Stimulated activated CD8-positive, alpha-beta memory T cell treated with anti-CD3 and anti-CD28 coated beads, Interleukin-7, amount 100 ng/mL, for 48 hours (primary cell): ENCODE data around the gene NUP210.
"Not testable (repeated sequence)": the region's sequence is repeated elsewhere in the genome, so short reads cannot be mapped to it uniquely, and the experiment has no call there.

ENCODE experiments used
- DNase-seq, 2 donors: peaks; one replicate each; pipeline ENCODE4 v3.0.0-alpha.2; 2020; ENCODE audit warnings: low read depth in 1 of 2; ENCODE audit errors: extremely low read depth in 1 of 2

The NUP210 gene

DNA sequence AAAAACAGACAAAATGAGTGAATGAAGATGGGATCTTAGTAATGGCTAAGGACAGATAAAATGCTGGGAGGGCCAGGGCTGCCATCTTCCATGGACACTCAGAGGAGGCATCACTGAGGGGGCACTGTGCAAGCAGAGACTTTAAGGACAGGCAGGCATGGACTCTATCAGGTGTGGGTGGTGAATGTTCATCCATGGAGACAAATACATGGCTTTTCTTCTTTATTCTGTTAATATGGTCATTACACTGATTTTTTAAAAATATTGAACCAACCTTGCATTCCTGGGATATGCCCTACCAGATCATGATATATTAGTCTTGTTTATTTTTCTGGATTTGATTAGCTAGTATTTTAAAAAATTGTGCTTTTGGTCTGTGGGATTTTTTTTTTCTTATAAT lies 12.2 kb downstream of the NUP210 start:
- no peak for DNase-seq

DNA sequence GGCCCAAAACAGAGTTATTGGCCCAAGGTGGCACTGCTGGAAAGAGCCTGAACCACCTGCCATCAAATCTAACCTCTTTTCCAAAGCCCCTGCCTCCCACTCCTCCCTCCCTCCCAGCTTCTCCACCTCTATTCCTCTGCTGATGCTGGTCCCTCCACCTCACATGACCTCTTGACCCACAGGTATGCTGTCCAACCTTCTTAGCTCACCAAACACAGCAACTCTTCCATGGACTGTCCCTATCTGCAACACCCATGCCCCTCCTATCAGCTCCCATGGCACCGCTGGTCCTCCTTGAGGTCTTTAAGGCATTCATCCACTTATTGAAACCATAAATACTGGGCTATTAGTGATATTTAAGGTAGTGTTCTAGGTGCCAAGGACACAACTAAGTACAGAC lies 12.6 kb downstream of the NUP210 start:
- no peak for DNase-seq

DNA sequence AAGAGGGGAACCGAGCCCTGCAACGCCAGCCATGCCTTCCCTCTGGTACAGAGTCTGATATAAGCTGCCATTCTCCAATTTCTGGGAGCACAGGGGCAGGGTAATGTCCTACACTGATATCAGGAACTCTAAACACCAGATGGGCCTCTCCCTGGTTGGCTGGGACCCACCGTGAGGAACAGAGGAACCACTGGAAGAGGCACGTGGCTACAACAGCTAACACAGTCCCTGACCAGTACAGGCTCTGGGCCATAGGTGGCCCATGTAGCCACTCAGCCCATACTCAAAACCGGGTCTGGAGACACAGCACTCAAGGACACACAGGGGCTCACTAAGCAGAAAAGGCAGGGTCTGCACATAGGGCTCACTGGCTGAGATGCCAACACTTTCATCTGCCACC lies 13.9 kb downstream of the NUP210 start:
- no peak for DNase-seq

DNA sequence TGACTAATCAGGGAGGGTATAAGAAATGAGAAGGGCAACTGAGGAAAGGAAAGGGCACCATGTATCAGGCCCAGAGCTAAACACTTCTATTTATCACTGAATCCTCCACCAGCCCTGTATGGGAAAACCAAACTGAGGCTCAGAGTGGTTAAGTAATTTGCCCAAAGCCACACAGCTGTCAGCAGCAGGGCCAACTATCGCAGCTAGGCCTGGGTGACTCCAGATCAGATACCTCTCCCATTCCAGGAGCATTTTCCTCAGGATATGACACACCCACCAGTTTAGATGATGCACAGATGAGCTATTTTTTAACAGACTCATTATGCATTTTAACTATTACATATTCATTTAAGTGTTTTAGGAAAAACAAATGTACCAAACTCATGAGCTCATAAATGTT lies 14.5 kb downstream of the NUP210 start:
- no peak for DNase-seq

DNA sequence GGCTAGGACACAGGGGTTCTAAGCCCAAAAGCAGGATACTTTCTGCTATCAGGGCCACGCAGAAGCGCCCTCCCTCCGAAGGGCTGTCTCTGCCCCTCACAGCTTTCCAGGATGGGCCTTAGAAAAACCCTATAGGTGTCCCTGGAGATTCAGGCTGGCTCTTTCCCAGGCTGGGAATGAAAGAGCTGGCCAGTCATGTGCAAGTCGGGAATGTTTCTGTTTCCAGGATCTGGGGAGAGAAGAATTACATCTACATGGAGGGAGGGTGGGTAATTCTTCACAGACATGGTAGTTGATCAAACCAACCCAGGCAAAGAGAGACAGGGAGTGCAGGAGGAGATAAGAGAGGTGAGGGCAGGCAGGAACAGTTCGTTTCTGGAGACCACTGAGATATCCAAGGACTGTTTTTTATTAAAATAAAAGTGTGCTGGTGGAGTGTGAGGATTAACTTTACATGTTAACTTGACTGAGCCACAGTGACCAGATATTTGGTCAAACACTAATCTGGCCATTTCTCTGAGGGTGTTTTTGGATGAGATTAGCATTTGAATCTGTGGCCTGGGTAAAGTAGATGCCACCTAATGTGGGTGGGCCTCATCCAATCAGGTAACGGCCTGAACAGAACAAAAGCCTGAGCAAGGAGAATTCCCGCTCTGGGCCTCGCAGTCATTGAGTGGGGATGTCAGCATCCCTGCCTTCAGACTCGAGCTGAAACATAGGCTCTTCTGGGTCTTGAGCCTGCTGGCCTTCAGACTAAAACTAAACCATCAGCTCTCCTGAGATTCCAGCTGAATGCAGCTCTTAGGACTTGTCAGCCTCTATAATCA lies 15.3 kb downstream of the NUP210 start:
- no peak for DNase-seq

DNA sequence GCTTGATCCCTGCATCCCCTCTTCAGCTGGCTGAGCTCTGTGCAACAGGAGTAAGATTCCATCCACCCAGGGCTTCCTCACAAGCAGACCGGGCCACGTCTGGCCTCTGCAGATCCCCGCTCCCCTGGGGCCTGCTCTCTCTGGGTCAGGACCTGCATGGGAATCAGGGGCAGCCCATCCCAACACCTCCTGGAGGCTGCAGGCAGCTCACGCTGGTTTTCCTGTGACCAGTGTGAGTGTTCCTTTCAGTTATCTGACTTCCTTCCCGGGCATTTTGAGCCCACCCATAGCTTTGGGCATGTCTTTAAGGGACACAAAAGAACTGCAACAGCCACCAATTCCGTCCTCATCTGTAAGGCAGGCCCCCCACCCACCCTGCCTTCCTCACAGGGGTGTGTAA lies 16.3 kb downstream of the NUP210 start:
- DNase-seq = no peak

DNA sequence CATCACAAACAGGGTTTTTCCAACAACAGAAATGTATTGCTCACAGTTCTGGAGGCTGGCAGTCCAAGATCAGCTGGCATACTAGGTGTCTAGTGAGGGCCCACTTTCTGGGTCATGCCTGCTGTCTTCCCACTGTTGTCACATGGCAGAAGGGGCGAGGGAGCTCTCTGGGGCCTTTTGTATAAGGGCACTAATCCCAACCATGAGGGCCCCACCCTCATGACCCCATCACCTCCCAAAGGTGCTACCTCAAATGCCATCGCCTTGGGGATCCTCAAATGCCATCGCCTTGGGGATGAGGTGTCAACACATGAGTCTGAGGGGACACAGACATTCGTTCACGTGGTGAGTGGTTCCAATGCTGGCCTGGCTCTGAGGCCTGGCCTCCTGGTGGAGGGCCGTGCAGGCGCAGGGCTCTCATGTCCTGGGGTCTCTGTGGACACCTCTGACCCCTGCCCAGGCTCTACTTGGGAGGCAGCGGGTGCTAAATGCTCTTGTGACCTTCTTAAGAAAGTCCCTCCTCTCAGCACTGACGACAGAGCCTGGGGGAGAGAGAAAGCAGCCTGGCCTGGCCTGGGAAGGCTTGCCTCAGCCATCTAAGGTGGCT lies 16.8 kb downstream of the NUP210 start:
- no peak for DNase-seq

DNA sequence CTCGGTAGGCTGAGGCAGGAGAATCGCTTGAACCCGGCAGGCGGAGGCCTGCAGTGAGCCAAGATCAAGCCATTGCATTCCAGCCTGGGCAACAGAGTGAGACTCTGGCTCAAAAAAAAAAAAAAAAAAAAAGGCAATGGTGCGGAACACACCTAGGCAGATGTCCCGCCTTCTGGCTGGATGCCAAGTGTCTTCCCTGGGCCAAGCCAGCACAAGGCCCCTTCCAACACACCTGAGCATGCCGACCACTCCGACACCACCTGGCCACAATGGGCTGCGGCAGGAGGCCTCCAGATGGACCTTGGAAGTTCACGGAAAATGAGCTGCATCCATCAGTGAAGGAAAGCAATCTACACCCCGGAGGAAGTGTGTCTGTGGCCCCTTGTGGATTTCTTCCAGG lies 19.0 kb downstream of the NUP210 start:
- DNase-seq = no peak

DNA sequence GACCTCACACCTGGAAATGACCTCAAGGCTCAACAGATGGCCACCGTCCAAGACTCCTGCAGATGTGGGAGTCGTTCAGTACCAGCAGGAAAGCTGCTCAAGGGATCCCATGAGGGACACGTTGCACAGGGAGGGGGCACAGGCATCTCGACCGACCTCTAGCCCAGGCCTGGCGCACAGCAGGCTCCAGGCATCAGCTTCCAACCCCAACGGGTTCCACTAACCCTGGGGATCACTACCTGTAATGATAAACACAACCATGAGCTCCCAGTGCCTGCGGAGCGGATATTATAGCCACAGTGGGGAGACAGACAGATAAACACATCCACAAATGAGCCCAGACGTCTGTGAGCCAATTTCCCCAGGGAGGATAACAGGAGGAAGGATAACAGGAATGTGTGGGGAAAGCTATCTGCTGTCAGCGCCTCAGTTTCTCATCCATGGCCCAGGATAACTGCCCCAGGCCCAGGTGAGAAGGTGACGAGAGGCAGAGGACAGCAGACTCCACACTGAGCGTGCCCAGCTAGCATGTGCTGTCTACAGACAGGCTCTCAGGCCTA lies 19.9 kb downstream of the NUP210 start:
- no peak for DNase-seq

DNA sequence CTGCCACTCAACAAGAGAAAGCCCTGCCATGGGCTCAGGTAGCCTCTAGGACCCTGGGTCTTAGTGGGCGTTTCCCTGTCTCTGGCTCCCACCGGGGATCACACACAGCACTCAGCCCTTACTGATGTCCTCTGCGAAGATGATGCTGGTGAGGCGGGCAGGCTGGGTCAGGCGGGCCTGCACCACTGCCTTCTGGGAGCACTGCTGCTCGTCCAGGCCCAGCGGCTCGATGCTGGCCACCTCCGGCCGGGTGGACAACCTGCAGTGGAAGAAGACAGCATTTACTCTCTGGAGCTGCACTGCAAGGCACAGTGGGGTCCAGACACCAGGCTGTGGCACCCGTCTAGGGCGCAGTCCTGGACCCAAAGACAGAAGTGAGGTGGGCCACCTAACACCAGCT lies 20.5 kb downstream of the NUP210 start:
- no peak for DNase-seq

DNA sequence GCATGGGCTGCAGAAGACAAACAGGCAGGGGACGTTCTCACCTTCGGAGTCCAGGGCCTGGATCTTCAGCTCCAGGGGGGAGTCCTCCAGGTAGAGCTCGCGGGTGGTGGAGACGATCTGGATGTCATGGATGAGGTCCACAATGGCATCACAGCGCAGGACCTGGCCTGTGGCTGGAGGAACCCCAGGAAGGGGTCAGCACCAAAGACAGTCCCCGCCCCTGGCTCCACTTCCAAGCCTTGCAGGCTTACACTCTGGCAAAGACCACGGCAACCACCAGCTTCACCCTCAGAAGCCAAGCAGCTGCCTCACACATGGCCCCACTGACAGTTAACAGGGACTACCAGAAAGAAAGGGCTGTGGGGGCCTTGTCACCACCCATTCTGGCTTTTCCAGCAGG lies 22.8 kb downstream of the NUP210 start:
- DNase-seq = no peak

DNA sequence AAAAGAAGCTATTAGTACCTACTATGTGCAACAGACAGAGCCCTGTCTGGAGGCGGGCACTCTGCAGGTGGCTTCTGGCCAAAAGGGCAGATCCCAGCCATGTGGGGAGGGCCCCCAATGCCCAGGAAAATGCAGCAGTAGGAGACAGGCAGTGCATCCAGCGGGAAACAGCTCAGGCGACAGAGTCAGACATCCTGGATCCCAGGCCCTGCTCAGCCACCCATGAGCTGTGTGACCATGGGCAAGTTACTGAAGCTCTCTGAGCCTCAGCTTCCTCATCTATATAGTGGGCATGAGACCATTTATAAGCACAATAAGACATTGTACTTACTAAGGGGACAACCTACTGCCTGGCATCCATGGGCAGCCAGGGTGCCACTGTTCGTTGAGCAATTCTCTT lies 25.8 kb downstream of the NUP210 start:
- no peak for DNase-seq

DNA sequence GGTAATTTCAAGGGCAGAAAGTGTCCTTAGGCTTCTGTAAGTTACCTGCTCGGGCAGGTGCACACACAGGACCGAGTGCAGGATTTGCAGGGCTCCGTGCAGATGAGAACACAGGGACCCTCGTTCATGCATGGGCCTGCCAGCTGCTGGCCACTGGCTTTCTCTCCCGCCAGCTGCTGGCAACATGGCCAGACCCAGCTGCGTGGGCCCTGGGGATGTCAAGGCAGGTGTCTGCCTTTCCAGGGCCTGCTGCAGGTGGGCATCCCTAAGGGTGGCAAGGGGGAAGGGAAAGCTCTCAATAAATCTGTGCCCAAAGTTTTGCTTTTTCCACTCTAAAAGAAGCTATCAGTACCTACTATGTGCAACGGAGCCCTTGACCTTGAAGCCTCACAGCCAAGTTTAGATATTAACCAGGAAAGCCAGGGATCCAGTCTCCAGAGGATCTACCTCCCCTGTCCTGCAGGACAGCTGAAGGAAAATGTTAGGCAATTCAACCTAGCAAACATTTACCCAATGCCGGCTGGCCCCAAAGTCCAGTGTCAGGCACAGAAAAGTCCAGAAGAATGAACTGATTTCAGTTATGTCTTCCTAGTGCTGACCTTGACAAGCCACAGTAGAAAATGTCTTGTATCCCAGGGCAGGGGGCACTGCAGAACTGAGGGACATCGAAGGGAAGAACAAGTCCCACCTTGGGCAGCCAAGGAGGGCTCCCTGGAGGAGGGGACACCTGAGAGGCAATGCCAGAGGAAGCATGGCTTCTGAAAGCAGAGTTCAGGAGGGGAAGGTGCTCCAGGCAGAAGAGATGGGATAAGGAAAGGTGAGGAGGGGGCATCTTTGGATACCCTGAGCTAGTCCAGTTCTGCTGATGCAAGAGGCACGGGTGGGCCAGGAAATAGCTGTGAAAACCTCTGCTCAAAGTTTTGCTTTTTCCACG lies 26.4 kb downstream of the NUP210 start:
- DNase-seq = no peak

DNA sequence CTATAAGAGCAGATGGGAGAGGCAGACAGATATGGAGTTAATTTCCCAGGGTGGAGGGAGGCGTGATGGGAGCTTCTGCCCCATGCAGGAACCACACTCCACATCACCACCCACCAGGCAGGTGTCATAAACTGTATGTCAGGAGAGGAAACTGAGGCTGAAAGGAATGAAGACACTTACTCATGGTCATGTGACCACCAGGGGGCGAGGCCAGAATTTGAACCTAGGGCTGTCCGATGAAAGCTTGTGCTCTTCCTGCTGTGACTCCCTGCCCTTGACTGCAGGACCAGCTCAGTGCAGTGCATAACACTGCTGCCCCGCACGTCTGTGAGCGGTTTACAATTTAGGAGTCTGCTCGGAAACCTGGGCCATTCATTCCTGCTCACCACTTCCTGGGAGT lies 28.8 kb downstream of the NUP210 start:
- DNase-seq = no peak

DNA sequence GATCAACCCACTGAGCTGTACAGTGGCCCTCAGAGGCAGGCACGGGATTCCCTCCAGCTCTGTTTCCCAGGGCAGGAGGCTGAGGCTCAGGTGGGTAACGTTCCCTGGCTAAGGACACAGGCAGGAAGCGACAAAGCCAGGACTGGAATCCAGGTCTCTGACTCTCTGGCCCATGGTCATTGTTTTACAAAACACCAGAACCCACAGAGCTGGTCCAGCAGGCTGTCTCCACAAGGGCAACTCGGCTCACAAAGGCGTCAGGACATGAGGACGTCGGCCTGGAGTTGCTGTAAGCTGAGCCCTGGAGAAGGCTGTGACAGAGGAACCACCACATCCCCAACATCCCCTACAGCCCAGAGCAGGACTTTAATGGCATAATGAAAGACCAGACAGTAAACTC lies 30.7 kb downstream of the NUP210 start:
- DNase-seq = no peak

DNA sequence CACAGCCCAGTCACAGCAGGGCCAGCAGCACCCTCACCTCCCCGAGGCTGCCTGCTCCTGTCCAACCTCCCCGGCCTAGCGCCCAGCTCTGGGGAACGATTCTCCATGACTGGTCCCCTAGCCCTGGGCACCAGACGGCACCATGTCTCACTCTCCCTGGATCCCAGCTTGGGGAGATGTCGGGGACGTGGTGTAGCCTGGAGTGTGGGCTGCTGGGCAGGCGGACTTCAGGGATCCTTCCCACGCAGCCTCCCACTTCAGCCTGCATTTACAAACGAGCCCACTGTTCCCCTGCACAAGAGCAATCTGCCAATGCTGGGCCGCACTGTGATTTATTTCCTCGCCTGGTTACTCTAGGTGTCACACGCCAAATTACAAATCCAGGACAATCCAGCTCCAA lies 31.3 kb downstream of the NUP210 start:
- no peak for DNase-seq

DNA sequence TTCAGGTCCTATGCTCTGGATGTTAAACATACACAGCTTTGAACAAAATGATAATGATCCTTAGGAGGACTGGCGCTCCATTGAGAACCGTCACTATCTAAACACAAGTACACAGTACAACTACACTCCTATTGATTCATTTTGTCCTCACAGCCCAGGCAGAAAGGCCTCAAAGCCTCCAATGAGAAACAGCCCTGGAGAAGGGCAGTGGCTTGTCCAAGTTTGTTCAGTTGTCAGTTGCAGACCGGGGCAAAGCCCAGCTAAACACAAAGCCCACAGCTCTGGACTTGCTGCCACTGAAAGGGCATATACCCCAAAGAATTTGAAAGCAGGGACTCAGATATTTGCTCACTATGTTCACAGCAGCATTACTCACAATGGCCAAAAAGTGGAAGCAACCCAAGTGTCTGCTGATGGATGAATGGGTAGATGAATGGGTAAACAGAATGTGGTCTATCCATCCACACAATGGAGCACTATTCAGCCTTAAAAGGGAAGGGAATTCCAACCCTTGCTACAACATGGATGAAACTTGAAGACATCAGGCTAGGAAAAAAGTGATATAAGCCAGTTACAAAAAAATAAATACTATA lies 34.7 kb downstream of the NUP210 start:
- no peak for DNase-seq

DNA sequence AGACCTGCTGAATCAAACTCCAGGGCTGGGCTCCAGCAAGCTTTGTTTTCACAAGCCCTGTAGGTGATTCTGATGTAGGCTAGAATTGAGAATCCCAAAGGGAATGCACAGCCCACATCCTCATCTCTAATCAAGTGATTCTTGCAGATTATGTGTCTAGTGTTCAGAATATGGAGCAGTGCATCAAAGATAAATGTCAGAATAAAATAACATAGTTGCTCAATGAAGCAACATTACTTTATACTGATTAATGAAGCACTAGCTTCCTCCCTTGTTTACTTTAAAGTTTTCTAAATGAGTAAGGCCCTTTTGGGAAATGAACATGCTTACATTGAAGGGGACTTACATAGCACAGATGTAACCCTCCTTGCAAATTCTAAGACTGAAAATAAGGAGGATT lies 39.2 kb downstream of the NUP210 start:
- no peak for DNase-seq

DNA sequence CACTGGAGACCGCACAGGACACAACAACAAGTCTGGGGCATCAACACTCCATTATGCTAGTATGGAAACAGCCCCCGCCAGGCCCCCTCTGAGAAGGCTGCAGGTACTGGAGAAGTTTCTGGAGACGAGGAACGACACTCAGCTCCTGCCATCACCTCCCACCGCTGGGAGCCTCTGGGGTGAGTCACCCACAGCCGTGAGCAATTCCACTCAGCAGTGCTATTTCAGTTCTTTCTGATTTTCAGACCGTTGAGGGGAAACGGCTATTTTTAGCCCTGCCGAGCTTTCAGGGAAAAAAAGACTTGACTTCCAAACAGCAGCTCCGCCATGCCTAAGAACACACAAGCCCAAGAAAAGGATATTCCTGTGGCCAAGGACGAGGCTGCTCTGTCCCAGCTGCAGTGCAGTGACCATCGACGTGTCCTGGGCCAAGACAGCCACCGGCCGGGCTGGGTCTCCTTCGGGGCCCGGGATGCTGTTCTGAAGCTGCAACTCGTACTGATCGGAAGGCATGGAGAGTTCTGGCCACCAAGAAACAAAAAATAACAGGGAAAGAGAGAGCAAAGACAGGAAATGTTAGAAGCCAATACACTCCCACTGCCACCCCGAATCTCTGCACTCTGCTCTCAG lies 40.8 kb downstream of the NUP210 start:
- no peak for DNase-seq

DNA sequence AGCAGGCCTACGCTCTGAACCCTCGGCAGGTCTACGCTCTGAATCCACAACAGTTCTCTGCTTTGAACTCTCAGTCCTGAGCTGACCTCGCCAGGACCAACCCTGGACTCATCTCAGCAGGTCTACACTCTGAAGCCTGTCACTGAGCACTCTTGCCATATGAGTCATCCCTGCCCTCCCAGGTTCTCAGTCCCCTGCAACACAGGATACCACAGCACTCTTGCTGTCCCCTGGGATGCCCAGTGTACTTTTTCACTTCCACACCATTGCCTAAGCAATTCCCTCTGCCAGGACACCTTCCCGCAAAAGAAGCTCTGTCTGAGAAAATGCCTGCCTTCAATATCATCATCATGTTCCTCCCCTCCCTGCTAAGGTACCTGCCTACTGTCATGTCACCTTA lies 42.0 kb downstream of the NUP210 start:
- DNase-seq = no peak

DNA sequence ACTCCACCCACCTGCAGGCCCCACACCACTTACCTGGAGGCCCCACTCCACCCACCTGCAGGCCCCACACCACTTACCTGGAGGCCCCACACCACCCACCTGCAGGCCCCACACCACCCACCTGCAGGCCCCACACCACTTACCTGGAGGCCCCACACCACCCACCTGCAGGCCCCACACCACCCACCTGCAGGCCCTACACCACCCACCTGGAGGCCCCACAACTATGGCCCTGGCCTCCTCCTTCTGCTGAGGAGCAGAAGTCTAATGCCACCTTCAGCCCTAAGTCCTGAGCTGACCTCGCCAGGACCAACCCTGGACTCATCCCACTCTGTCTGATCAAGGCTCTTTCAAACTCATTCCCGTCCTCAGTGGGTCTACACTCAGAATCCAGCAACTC lies 42.4 kb downstream of the NUP210 start:
- DNase-seq = not testable (repeated sequence)
